GM21526 (cell line): ENCODE results near the gene TEX26.

ENCODE experiments used
- ATAC-seq: cut with Tn5 transposase; IDR thresholded peaks from one replicate; pipeline ENCODE4 v1.9.1; 2021; ENCODE audit warnings: moderate library complexity; ENCODE audit not compliant: unreplicated experiment, low FRiP score

The TEX26 gene

GRCh38 chr13:30932481-30933353 is at the start of gene TEX26:
TSS of gene TEX26 (plus strand) at chr13:30932656. CDS start at chr13:30932716, 60 bp downstream.
- no peak for ATAC-seq

DNA sequence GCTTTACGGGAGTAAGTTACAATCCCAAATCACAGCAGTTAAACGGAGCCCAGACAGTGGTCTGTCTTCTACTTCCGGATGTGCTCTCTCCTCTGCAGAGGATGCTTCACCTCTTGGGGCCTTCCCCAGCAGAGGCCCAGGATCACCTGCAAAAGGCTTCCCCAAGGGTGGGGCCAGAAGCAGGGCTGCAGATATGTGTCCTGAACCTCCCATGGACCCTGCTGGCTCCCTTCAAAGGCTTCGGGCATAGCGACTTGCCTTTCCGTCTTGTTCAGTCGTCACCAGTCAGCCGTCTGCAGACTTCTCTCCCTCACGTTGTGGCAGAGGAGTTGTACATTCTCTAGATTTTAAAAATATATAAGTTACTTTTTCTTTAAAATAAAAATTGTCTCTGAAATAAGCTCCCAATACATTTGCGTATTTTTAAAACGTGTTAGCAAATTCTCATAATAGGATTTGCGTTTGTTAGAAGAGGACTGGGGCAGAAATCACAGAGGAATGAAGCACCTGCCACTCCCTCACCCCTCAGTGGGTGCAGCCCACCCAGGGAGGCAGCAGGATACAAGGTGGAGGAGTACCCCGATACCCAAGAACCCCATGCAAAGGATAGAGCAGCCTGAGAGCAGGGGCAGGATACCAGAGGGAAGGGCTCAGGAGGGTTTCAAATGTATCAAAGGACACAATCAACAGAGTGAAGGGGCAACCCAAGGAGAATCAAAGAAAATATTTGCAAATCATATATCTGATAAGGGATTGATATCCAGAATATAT is 49.3 kb upstream of the TEX26 start:
- no peak for ATAC-seq

GRCh38 chr13:30884543-30884942 is 47.9 kb upstream of the TEX26 start:
- ATAC-seq, result no peak

GRCh38 chr13:30889196-30889690 is 43.2 kb upstream of the TEX26 start:
- ATAC-seq, result no peak

DNA sequence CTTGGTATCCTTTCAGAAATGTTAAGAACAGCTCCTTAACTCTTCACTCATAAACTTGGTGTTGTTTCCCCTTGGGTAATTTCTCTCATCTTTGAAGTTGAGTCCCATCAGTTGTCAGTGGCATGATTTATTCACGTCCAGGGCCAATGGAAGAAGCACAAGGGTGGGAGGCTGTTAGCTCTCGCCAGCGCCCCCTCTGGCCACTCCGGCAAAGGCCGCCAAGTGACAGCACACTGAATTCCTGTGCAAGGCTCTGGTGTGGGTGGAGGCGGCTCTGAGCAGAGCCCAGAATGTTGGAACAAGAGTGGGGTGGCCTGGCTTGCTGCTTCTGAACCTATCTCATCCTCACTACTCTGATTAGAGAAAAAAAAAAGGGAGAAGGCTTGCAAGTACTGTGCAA is 39.5 kb upstream of the TEX26 start:
- no peak for ATAC-seq

DNA sequence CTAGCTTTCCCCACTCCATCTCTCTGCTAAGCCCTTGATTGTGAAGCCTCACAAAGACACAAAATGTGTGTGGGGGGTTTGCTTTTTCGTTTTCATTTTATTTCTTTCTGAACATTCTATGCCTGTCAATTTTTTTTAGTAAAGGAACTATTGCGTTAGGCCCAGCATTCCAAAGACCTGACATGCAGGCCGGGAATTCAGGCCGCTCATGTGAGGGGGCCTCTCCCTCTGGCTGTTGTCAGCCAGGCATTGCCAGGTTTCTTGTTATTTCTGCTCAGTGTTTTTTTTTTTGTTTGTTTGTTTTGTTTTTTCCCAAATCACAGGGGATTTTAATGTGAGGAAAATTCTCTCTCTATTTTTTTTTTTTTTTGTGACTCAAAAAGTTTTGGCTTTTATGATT is 36.7 kb upstream of the TEX26 start:
- ATAC-seq, result no peak

DNA sequence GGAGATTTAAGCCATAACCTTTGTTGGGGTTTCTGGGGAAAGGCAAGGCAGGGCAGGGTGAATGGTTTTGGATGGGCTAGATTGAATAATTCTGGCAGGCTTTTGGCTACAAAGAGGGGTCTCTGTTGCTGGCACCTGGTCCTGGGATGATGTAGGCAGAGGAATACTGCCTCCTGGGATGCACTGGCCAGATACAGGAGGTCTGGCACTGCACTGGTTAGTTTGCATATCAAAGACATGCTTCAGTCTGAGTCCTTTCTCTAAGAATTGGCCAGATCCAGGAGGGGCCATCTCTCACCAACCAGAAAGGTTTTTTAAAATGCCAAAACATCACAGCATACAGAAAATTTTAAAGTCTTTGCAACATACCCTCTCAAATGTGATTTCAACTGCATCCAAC is 34.4 kb upstream of the TEX26 start:
- ATAC-seq, result no peak

DNA sequence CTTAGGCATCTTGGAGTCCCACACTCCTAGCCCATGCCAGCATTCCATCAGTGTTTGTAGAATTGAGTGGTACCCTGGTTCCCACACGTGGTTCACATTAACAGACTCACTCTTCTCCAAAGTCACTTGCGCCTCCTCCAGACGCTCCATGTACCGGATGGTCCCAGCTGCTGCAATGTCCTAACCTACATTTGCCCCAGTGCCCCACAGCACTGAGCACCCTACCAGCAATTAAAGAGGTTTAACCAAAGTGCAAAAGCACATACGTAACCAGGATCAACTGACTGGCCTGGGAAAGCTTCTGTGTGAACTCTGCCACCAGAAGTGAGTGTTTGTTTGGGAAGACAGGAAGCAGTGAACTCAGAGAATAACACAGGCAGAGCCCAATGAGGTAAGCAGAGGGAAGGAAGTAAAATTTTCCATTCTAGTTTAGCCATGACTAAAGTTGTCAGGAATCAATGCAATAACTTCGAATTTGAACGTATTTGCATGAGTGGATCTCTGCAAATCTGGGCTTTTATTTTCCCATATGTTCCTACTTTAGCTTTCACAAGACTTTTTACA is 33.7 kb upstream of the TEX26 start:
- no peak for ATAC-seq

GRCh38 chr13:30900436-30900835 is 32.0 kb upstream of the TEX26 start:
- no peak for ATAC-seq

- no peak for ATAC-seq
These were observed 31.3 kb upstream of the TEX26 start for GRCh38 chr13:30900952-30901749.

GRCh38 chr13:30904043-30904442 is 28.4 kb upstream of the TEX26 start:
- no peak for ATAC-seq

DNA sequence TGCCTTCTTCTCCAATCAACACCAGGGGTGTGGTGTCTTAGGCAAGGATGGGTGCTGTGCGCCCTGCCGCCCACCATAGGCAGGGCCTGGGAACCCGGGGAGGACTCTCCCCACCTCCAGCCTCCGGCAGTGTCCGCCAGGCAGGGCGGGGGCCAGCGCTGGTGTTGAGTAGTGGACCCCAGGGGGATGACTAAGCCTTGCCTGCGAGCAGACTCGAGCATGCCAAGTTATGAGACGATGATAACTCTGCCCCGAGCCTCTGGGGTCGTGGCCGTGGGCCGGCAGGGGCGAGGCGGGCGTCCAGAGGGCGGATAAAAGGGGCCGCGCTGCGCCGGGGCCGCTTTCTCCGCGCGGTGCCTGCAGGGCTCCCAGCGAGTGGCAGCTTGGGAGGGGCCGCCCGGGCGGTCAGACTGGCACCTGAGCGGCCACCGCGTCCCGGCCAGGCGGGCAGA is 26.5 kb upstream of the TEX26 start, which contains the start of gene MEDAG:
Gene MEDAG (plus strand): TSS at position 340 of the 452 bp plus-strand sequence. CDS start 245 bp downstream, outside the sequence.
- no peak for ATAC-seq

GRCh38 chr13:30906411-30907051 is 25.9 kb upstream of the TEX26 start:
- no peak for ATAC-seq

DNA sequence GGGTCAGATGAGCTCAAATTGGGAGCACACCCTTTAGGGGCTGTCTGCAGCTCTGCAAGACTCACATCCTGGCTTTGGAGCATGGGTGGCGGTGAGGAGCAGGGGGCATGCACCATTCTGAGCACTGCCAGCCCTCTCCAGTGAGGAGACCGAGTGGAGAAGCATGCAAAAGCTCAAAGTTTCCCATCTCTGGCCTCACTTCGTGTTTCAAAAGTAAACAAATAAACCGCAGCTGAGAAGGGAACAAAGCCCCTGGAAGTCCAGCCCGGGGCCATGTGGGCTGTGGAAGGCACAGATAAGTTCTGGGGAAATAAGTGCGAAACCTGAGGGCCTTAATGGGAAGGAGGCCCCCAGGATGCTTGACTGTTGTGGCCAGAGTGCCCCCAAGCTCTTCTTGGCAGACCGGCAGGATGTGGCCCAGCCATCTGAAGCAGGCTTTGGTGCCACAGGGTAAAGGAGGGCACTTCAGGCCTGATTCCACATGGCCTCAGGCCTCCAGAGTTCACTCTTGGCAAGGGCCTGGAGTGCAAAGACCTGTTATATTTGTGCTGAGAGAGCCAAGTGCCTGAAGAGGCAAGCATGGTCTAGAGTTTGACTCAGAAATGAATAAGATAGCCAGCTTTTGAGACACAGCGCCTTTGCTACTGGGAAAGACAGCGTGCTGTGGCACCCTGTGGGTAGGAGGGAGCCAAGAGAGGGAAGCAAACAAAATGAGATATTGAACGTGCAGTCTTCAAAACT is 25.2 kb upstream of the TEX26 start:
- no peak for ATAC-seq

GRCh38 chr13:30908416-30908980 is 24.0 kb upstream of the TEX26 start:
- no peak for ATAC-seq

DNA sequence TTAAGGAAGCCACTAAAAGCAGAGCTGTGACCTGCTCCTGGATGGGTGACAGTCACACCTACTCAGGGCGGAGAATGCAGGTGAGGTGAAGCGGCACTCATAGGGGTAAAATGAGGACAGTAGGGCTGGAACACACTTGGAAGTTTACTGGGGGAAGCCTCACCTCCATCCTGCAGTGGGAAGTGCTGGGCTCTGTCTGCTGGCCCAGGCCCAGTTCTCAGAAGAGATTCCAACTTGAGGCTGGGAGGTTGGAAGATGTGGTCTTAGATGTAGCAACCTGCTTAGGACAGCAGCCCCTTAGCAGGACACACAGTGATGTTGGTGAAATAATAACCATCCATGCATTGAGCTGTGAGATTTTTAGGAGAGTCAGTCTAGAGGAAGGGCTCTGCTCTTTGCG is 21.8 kb upstream of the TEX26 start:
- no peak for ATAC-seq

DNA sequence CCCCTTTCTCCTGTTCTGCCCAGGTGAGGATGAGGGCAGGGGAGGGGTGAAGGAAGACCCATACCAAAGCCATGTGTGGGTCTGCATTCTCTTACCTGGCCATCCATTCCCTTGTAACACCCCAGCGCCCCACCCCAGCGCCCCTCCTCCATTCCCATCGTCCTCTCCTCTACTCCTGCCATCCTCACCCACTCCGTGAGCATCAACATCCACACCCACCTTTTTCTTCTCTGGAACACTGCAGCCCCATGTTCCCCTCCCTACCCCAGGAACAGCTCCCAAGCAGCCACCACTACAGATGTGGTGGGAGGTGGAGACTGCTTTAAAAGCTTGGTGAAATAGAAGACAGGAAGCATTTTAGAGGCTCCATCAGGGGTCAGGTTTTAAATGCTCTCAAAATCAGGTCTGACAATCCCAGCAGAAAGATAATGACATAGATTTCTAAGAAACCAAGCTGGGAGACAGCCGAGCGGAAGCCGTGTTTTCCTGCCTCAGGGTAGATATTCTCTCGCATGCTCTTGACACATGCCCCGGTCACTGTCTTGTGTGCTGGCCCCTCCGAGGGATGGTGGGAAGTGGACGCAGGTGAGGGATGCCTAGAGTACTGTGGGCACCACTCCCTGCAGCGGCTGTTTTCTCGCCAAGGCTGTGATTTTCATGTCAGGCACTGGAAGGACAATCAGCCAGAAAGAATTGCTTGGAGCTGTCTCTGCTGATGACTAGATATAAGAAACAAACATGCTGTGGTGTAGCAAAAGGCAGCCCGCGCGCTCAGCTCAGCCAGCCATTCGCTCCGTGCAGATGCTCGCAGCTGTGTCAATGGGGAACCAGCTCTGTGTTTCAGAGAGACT is 16.5 kb upstream of the TEX26 start:
- no peak for ATAC-seq

DNA sequence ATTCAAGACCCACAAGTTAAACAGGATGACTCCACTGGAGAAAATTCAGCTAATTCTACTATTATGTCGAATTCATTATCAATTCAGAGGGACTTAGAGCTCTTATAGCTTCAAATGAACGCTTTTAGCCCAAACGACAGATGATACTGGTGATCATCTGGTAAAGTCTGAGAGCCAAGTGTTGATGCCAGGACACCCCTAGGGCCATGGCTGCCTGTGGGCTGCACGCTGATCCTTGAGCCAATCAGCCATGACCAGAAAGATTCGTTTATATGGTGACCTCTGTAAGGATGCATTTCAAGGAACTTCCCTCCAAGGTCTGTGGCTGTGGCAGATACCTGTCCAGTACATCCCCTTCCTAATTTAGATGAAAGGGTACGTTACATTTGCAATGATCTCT is 15.5 kb upstream of the TEX26 start:
- ATAC-seq, result no peak
